ENCODE measurements around the gene CRYBB1. TPM values are rescaled to one million over a fixed set of nuclear protein-coding genes. Genes with fewer than 3 reads are reported as not detected.

CRYBB1 gene
- total and polyA plus RNA-seq, 2 donors from 2014 or later: 0.54 to 1.7 TPM

- FAIRE-seq (no peak), DNase-seq (peak in 4 of 5 donors; percentile 61 to 96 (median 84))
- peak overlapping the region; percentile 54 to 76 for H3K27ac ChIP-seq (ENCODE audit: low read depth in 2 of 2, low read length in 2 of 2)
- no peaks in the 10 kb centered on the region for H3K9me3 ChIP-seq (ENCODE audit: control insufficient read depth in 2 of 3, insufficient read depth in 1 of 3, low read length in 3 of 3)
- H3K4me3 ChIP-seq (ENCODE audit: low read length in 3 of 3): no peak overlapping the region
- no peaks in the 10 kb centered on the region for H3K27me3 ChIP-seq (ENCODE audit: control insufficient read depth, insufficient read depth, low read length)
- H3K9ac ChIP-seq (ENCODE audit: low read length in 3 of 3): no peak overlapping the region
- TF ChIP-seq CTCF (IDR thresholded peaks at IDR 0.05; ENCODE audit: borderline replicate concordance, extremely low read depth, insufficient read depth): no peak
- no peaks in the 10 kb centered on the region for H3K36me3 ChIP-seq (ENCODE audit: control insufficient read depth in 2 of 3, insufficient read depth in 3 of 3, low read length in 3 of 3)
- intact Hi-C loops (cut with DNase I): no loop called here
- H3K4me1 ChIP-seq (ENCODE audit: control insufficient read depth in 2 of 3, insufficient read depth in 2 of 3, low read depth in 1 of 3, low read length in 3 of 3): peaks cover 0 to 11% (median 4%) of the 10 kb centered on the region in 3 donors
Measured at GRCh38 chr22:26573026-26573662, 44.7 kb downstream of the CRYBB1 start.

GRCh38 chr22:26570864-26571525 lies 46.8 kb downstream of the CRYBB1 start:
- Histone ChIP-seq H3K9me3 (ENCODE audit: control insufficient read depth in 2 of 3, insufficient read depth in 1 of 3, low read length in 3 of 3) (no peaks in the 10 kb centered on the region), H3K27ac (ENCODE audit: low read depth in 2 of 2, low read length in 2 of 2) (peak overlapping the region; percentile 23 to 53), H3K4me1 (ENCODE audit: control insufficient read depth in 2 of 3, insufficient read depth in 2 of 3, low read depth in 1 of 3, low read length in 3 of 3) (peaks cover 0 to 17% (median 10%) of the 10 kb centered on the region in 3 donors), H3K4me3 (ENCODE audit: low read length in 3 of 3) (no peak overlapping the region), H3K9ac (ENCODE audit: low read length in 3 of 3) (peak overlapping the region in 1 of 3 donors; percentile 46), H3K36me3 (ENCODE audit: control insufficient read depth in 2 of 3, insufficient read depth in 3 of 3, low read length in 3 of 3) (no peaks in the 10 kb centered on the region), H3K27me3 (ENCODE audit: control insufficient read depth, insufficient read depth, low read length) (no peaks in the 10 kb centered on the region)
- intact Hi-C loops (cut with DNase I): no loop called here
- no peak for TF ChIP-seq CTCF (IDR thresholded peaks at IDR 0.05; ENCODE audit: borderline replicate concordance, extremely low read depth, insufficient read depth)
- DNase-seq (no peak), FAIRE-seq (no peak)

GRCh38 chr22:26570115-26570514 lies 47.7 kb downstream of the CRYBB1 start:
- H3K4me1 ChIP-seq (ENCODE audit: control insufficient read depth in 2 of 3, insufficient read depth in 2 of 3, low read depth in 1 of 3, low read length in 3 of 3): peaks cover 0 to 17% (median 14%) of the 10 kb centered on the region in 3 donors
- FAIRE-seq (no peak), DNase-seq (peak in 2 of 5 donors; percentile 26 to 74)
- H3K9ac ChIP-seq (ENCODE audit: low read length in 3 of 3): peak overlapping the region in 1 of 3 donors; percentile 46
- TF ChIP-seq CTCF (IDR thresholded peaks at IDR 0.05; ENCODE audit: borderline replicate concordance, extremely low read depth, insufficient read depth): no peak
- H3K27me3 ChIP-seq (ENCODE audit: control insufficient read depth, insufficient read depth, low read length): no peaks in the 10 kb centered on the region
- no peaks in the 10 kb centered on the region for H3K9me3 ChIP-seq (ENCODE audit: control insufficient read depth in 2 of 3, insufficient read depth in 1 of 3, low read length in 3 of 3)
- H3K4me3 ChIP-seq (ENCODE audit: low read length in 3 of 3): no peak overlapping the region
- H3K27ac ChIP-seq (ENCODE audit: low read depth in 2 of 2, low read length in 2 of 2): peak overlapping the region in 1 of 2 donors; percentile 53
- intact Hi-C loops (cut with DNase I): no loop called here
- H3K36me3 ChIP-seq (ENCODE audit: control insufficient read depth in 2 of 3, insufficient read depth in 3 of 3, low read length in 3 of 3): no peaks in the 10 kb centered on the region

Measured in kidney (tissue), 14 donors.